OCI-LY7 (cell line): ENCODE measurements around the gene CD74.

Experiments used
- EZH2phosphoT487 ChIP-seq: fragments of 200-600 bp; sonication (generic); IDR thresholded peaks from 2 replicates; pipeline ENCODE4 v1.6.1; 2018; ENCODE audit warnings: low read depth, borderline replicate concordance, mild to moderate bottlenecking, mixed run types, antibody characterized with exemption, low read length, moderate library complexity, mixed read lengths
- TF ChIP-seq, protein P1 (sequence below): fragments of 200-600 bp; sonication (generic); conservative IDR thresholded peaks from 2 replicates; pipeline ENCODE4 v1.5.1; 2014; ENCODE audit warnings: mild to moderate bottlenecking, antibody characterized with exemption, low read length, moderate library complexity, mixed read lengths

DNA sequence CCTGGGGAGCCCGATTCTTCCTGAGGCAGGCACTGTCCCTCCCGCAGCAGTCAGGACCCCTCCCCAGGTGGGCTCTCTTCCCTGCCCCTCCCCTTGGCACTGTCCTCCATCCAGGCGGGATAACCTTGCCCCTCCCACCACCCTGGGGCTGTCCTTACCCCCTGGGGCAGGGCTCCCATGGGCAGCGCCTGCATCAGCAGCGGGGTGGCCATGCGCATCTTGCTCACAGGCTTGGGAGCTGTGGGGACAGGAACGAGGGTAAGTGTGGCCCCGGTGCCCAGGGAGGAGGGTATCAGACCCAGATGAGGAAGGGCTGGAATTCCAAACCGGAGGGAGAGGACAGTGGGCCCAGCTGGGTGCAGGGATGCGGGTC is 6.0 kb downstream of the CD74 start:
- TF ChIP-seq, protein P1, sequence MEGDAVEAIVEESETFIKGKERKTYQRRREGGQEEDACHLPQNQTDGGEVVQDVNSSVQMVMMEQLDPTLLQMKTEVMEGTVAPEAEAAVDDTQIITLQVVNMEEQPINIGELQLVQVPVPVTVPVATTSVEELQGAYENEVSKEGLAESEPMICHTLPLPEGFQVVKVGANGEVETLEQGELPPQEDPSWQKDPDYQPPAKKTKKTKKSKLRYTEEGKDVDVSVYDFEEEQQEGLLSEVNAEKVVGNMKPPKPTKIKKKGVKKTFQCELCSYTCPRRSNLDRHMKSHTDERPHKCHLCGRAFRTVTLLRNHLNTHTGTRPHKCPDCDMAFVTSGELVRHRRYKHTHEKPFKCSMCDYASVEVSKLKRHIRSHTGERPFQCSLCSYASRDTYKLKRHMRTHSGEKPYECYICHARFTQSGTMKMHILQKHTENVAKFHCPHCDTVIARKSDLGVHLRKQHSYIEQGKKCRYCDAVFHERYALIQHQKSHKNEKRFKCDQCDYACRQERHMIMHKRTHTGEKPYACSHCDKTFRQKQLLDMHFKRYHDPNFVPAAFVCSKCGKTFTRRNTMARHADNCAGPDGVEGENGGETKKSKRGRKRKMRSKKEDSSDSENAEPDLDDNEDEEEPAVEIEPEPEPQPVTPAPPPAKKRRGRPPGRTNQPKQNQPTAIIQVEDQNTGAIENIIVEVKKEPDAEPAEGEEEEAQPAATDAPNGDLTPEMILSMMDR = no peak
- TF ChIP-seq EZH2phosphoT487 = no peak
